Globus pallidus (tissue), 1 donor: Measurements from ENCODE around the gene ACOT11.
A peak's percentile ranks its signal among the peaks of the same experiment; 100 is the strongest.

Experiments used
- DNase-seq: peaks from one replicate; pipeline ENCODE4 v3.0.0-alpha.2; 2015; ENCODE audit warnings: low spot score

Gene ACOT11

GRCh38 chr1:54537611-54538010 is 10.4 kb upstream of the ACOT11 start:
- DNase-seq, result no peak

GRCh38 chr1:54538538-54538937 is 9.5 kb upstream of the ACOT11 start:
- no peak for DNase-seq

- no peak for DNase-seq
Measured at GRCh38 chr1:54540582-54541295, 7.3 kb upstream of the ACOT11 start.

- DNase-seq, result peak; percentile 60
Measured at GRCh38 chr1:54542120-54542961, 5.7 kb upstream of the ACOT11 start.

GRCh38 chr1:54542962-54543539 is 5.0 kb upstream of the ACOT11 start:
- no peak for DNase-seq

- no peak for DNase-seq
Measured at GRCh38 chr1:54543729-54544496, 4.1 kb upstream of the ACOT11 start.

GRCh38 chr1:54545916-54546635 is 2.0 kb upstream of the ACOT11 start:
- DNase-seq, result no peak

- no peak for DNase-seq
Measured at GRCh38 chr1:54546651-54547401, 1.2 kb upstream of the ACOT11 start.

- DNase-seq, result peak; percentile 41
Measured at GRCh38 chr1:54548389-54549044, 489 bp downstream of the ACOT11 start.

- DNase-seq, result peak; percentile 33
Measured at GRCh38 chr1:54549181-54549924, 1.3 kb downstream of the ACOT11 start.

GRCh38 chr1:54551891-54552290 is 3.9 kb downstream of the ACOT11 start:
- DNase-seq, result no peak

- no peak for DNase-seq
Measured at GRCh38 chr1:54553602-54554313, 5.7 kb downstream of the ACOT11 start.

- DNase-seq, result no peak
Measured at GRCh38 chr1:54556110-54556509, 8.1 kb downstream of the ACOT11 start.

GRCh38 chr1:54557671-54558355 is 9.8 kb downstream of the ACOT11 start:
- no peak for DNase-seq

- DNase-seq, result no peak
Measured at GRCh38 chr1:54558434-54559030, 10.5 kb downstream of the ACOT11 start.

GRCh38 chr1:54559111-54559548 is 11.1 kb downstream of the ACOT11 start:
- DNase-seq, result no peak

GRCh38 chr1:54559771-54560231 is 11.8 kb downstream of the ACOT11 start:
- no peak for DNase-seq
